Neuronal stem cell (in vitro differentiated cells): ENCODE results near the gene CLDN14.

Source experiments
- DNase-seq: peaks from one replicate; pipeline ENCODE4 v3.0.0-alpha.2; 2013; ENCODE audit warnings: low spot score
- H2AFZ ChIP-seq: one replicate; pipeline ENCODE4 v1.6.1; 2013; ENCODE audit warnings: mild to moderate bottlenecking, low read length, inconsistent platforms
- H2AK5ac ChIP-seq: 2 replicates; pipeline ENCODE4 v1.6.1; 2013; ENCODE audit warnings: low read depth, mild to moderate bottlenecking, inconsistent platforms, low read length, moderate library complexity, mixed read lengths
- H2BK120ac ChIP-seq: 2 replicates; pipeline ENCODE4 v1.6.1; 2013; ENCODE audit warnings: low read depth, mild to moderate bottlenecking, inconsistent platforms, low read length, moderate library complexity, mixed read lengths
- H2BK12ac ChIP-seq: one replicate; pipeline ENCODE4 v1.6.1; 2013; ENCODE audit warnings: low read length, inconsistent platforms
- H2BK15ac ChIP-seq: 2 replicates; pipeline ENCODE4 v1.6.1; 2013; ENCODE audit warnings: mild to moderate bottlenecking, low read length, inconsistent platforms, mixed read lengths
- H2BK5ac ChIP-seq: one replicate; pipeline ENCODE4 v1.6.1; 2013; ENCODE audit warnings: inconsistent platforms, mild to moderate bottlenecking, low read length, moderate library complexity
- H3K14ac ChIP-seq: one replicate; pipeline ENCODE4 v1.6.1; 2013; ENCODE audit warnings: low read length, inconsistent platforms
- H3K18ac ChIP-seq: 2 replicates; pipeline ENCODE4 v1.6.1; 2013; ENCODE audit warnings: low read length, inconsistent platforms
- H3K23ac ChIP-seq: 2 replicates; pipeline ENCODE4 v1.6.1; 2013; ENCODE audit warnings: low read depth, mild to moderate bottlenecking, mixed read lengths, low read length, inconsistent platforms; ENCODE audit not compliant: poor library complexity
- H3K27ac ChIP-seq: replicated peaks from 3 replicates; pipeline ENCODE4 v1.5.1; 2013; ENCODE audit warnings: low read length, inconsistent platforms
- H3K27me3 ChIP-seq, 3 experiments: 2 replicates each; pipeline ENCODE4 v1.6.1; 2013; ENCODE audit warnings: low read length in 3 of 3, mild to moderate bottlenecking in 2 of 3, inconsistent platforms in 1 of 3, low read depth in 1 of 3, mixed read lengths in 1 of 3, moderate library complexity in 1 of 3; ENCODE audit not compliant: control insufficient read depth in 3 of 3, insufficient read depth in 3 of 3
- H3K36me3 ChIP-seq, 2 donors: replicated peaks in 1 of 2; 2 replicates each; pipeline ENCODE4 v1.6.1; 2013; ENCODE audit warnings: low read length in 2 of 2; ENCODE audit not compliant: control insufficient read depth in 2 of 2, insufficient read depth in 2 of 2
- H3K4ac ChIP-seq: 2 replicates; pipeline ENCODE4 v1.6.1; 2013; ENCODE audit warnings: inconsistent platforms, mild to moderate bottlenecking, low read length, moderate library complexity
- H3K4me1 ChIP-seq, 2 donors: 1 replicate in 1 of 2; 2 replicates in 1 of 2; pipeline ENCODE4 v1.6.1; 2013; ENCODE audit warnings: low read length in 2 of 2, low read depth in 1 of 2; ENCODE audit not compliant: control insufficient read depth in 2 of 2, insufficient read depth in 1 of 2
- H3K4me2 ChIP-seq: one replicate; pipeline ENCODE4 v1.6.1; 2013; ENCODE audit warnings: mild to moderate bottlenecking, low read length, inconsistent platforms; ENCODE audit not compliant: insufficient read depth, poor library complexity, severe bottlenecking
- H3K4me3 ChIP-seq, 2 donors: 2 replicates each; pipeline ENCODE4 v1.5.1; 2013; ENCODE audit warnings: low read length in 2 of 2, mild to moderate bottlenecking in 2 of 2, inconsistent platforms in 1 of 2, moderate library complexity in 1 of 2
- H3K79me1 ChIP-seq: one replicate; pipeline ENCODE4 v1.6.1; 2013; ENCODE audit warnings: low read depth, mild to moderate bottlenecking, inconsistent platforms, low read length, moderate library complexity
- H3K9ac ChIP-seq: one replicate; pipeline ENCODE4 v1.6.1; 2013; ENCODE audit warnings: mild to moderate bottlenecking, low read depth, low read length, inconsistent platforms; ENCODE audit not compliant: poor library complexity
- H3K9me3 ChIP-seq, 2 donors: replicated peaks in 1 of 2; 2 replicates each; pipeline versions ENCODE3 to v1.6.1; 2013; ENCODE audit warnings: low read length in 2 of 2, mild to moderate bottlenecking in 2 of 2, inconsistent platforms in 1 of 2, low read depth in 1 of 2, mixed read lengths in 1 of 2, moderate library complexity in 1 of 2; ENCODE audit not compliant: control insufficient read depth in 2 of 2, insufficient read depth in 1 of 2
- H4K8ac ChIP-seq: one replicate; pipeline ENCODE4 v1.6.1; 2013; ENCODE audit warnings: low read depth, mild to moderate bottlenecking, inconsistent platforms, low read length, moderate library complexity
- H4K91ac ChIP-seq: one replicate; pipeline ENCODE4 v1.6.1; 2013; ENCODE audit warnings: low read length, low read depth, mild to moderate bottlenecking, inconsistent platforms; ENCODE audit not compliant: poor library complexity
- WGBS, 2 donors: extraction: QIAGEN DNeasy Blood & Tissue Kit; methylation state at CpG; one replicate each; pipeline ENCODE4 v1.1.7; 2013; ENCODE audit warnings: missing lambda C conversion rate in 2 of 2, mixed read lengths in 1 of 2; ENCODE audit not compliant: insufficient read length in 2 of 2, insufficient replicate concordance in 1 of 2; ENCODE audit errors: extremely low coverage in 2 of 2; 5-methylcytosine and 5-hydroxymethylcytosine counted together

CLDN14 gene

DNA sequence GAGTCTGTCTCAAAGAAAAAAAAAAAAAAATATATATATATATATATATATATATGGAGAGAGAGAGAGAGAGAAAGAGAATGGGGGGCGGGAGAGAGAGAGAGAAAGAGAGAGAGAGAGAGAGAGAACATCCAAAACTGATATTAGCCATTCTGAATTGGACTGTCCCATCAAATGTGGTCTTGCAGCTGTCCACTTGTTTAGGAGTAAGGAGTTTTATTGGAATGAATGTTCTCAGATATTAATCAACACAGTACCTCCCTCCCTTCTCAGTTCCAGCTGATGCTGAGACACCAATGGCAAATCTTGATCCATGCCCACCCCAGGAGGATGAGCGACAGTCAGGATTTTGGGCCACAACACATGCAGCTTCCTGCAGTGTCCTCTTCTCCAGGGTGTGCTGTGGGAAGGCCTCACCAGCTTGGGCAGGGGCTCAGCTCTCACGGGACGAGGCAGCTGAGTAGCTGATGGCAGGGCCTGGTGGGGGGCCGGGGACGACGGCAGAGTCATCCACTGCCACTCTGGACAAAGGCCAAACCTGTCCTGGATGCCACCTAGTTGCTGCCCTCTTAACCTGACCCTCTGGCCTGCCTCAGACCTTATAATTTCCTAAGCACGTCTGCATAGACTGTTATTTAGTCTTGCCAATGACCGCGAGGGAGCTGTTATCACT lies 9.3 kb upstream of the CLDN14 start:
- WGBS, 2 donors, result no CpG with 5 or more reads among the region's 10 CpGs
- no peak overlapping the region for H2BK120ac ChIP-seq
- no peak overlapping the region for H2BK12ac ChIP-seq
- no peak overlapping the region for H4K91ac ChIP-seq
- no peaks in the 10 kb centered on the region for H3K79me1 ChIP-seq
- peaks cover 0 to under 1% (median 0%) of the 10 kb centered on the region in 3 experiments for H3K27me3 ChIP-seq
- no peak overlapping the region for H3K9ac ChIP-seq
- H3K4me1 ChIP-seq, result peaks cover 4 to 5% of the 10 kb centered on the region in 2 donors
- no peak overlapping the region for H2BK5ac ChIP-seq
- no peak overlapping the region for H3K4ac ChIP-seq
- peak overlapping the region; percentile 22 for H3K14ac ChIP-seq
- H2AK5ac ChIP-seq, result no peak overlapping the region
- no peaks in the 10 kb centered on the region for H3K36me3 ChIP-seq
- H4K8ac ChIP-seq, result no peak overlapping the region
- H3K27ac ChIP-seq, result no peak overlapping the region
- H2AFZ ChIP-seq, result no peak overlapping the region
- H3K9me3 ChIP-seq, result no peaks in the 10 kb centered on the region
- no peak overlapping the region for H3K4me2 ChIP-seq
- no peak for DNase-seq
- no peak overlapping the region for H3K18ac ChIP-seq
- no peak overlapping the region for H2BK15ac ChIP-seq
- peak overlapping the region in 1 of 2 donors; percentile 20 for H3K4me3 ChIP-seq
- H3K23ac ChIP-seq, result no peak overlapping the region

- no peak overlapping the region for H3K27ac ChIP-seq
- no peak overlapping the region for H3K4me3 ChIP-seq
- no peak overlapping the region for H2BK12ac ChIP-seq
- H4K8ac ChIP-seq, result no peak overlapping the region
- no peak overlapping the region for H3K18ac ChIP-seq
- no peak overlapping the region for H2AFZ ChIP-seq
- H2AK5ac ChIP-seq, result no peak overlapping the region
- no peak overlapping the region for H2BK15ac ChIP-seq
- no peak overlapping the region for H2BK120ac ChIP-seq
- H3K4ac ChIP-seq, result no peak overlapping the region
- H3K79me1 ChIP-seq, result no peaks in the 10 kb centered on the region
- H3K23ac ChIP-seq, result no peak overlapping the region
- no peak overlapping the region for H2BK5ac ChIP-seq
- no peaks in the 10 kb centered on the region for H3K27me3 ChIP-seq
- H3K4me2 ChIP-seq, result no peak overlapping the region
- WGBS, 2 donors, result no CpG with 5 or more reads among the region's 6 CpGs
- H3K36me3 ChIP-seq, result no peaks in the 10 kb centered on the region
- no peak overlapping the region for H3K14ac ChIP-seq
- peaks cover 4 to 5% of the 10 kb centered on the region in 2 donors for H3K4me1 ChIP-seq
- no peak for DNase-seq
- no peak overlapping the region for H4K91ac ChIP-seq
- H3K9ac ChIP-seq, result no peak overlapping the region
- no peaks in the 10 kb centered on the region for H3K9me3 ChIP-seq
These were observed 7.9 kb upstream of the CLDN14 start for GRCh38 chr21:36487641-36488307.

DNA sequence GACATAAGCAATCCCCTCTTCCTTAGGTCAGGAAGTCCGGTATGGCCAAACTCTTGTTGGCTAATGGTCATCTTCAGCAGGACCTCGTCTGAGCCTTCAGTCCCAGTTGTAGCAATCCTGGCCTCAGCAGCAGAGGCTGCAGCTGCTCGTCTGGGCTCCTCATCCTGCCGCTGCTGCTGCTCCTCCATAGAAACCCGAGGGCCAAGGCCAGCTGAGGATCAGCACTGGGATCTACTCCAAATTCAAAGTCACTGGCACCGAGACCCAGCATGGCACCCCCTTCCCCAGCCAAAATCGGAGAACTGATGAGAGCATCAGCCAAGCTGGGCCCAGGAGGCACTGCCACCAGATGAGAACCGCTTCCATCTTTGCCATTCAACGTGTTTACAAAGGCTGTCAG lies 6.3 kb upstream of the CLDN14 start:
- Histone ChIP-seq H3K9me3 (no peaks in the 10 kb centered on the region), H3K14ac (no peak overlapping the region), H3K4me2 (no peak overlapping the region), H3K79me1 (no peaks in the 10 kb centered on the region), H2BK5ac (no peak overlapping the region), H2AFZ (no peak overlapping the region), H2BK120ac (no peak overlapping the region), H2BK12ac (no peak overlapping the region), H4K8ac (no peak overlapping the region), H3K36me3 (no peaks in the 10 kb centered on the region), H3K27ac (no peak overlapping the region), H3K18ac (no peak overlapping the region), H2BK15ac (no peak overlapping the region), H4K91ac (no peak overlapping the region), H3K27me3 (peaks cover 0 to 5% (median 0%) of the 10 kb centered on the region in 3 experiments), H3K23ac (no peak overlapping the region), H3K4me1 (peaks cover 3% of the 10 kb centered on the region in 2 donors), H3K4ac (no peak overlapping the region), H2AK5ac (no peak overlapping the region), H3K9ac (no peak overlapping the region), H3K4me3 (no peak overlapping the region)
- DNase-seq, result no peak
- WGBS, 2 donors, result no CpG with 5 or more reads among the region's 9 CpGs

DNA sequence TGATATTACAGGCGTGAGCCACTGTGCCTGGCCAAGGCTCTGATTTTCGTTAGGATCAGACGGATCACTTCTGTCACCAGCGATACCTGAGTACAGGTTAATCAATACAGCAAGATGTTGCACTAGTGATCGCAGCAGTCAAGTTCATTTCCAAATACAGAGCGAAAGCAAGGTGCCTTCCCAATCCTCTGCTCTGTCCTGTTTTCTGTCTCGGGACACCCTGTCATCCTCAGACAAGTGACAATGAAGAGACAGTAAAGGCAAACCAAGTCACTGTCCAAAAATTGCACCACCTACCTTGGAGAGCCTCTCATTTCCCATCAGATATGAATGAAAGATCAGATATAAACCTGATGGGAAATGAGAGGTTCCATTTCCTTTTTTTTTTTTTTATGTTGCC lies 5.6 kb upstream of the CLDN14 start:
- DNase-seq, result no peak
- Histone ChIP-seq H2BK120ac (no peak overlapping the region), H3K27me3 (peaks cover 0 to 5% (median 0%) of the 10 kb centered on the region in 3 experiments), H3K4me3 (no peak overlapping the region), H3K36me3 (no peaks in the 10 kb centered on the region), H2BK5ac (no peak overlapping the region), H2AFZ (no peak overlapping the region), H3K79me1 (no peaks in the 10 kb centered on the region), H4K91ac (no peak overlapping the region), H2BK12ac (no peak overlapping the region), H4K8ac (no peak overlapping the region), H3K27ac (no peak overlapping the region), H2BK15ac (no peak overlapping the region), H3K18ac (no peak overlapping the region), H3K4me2 (no peak overlapping the region), H3K9me3 (no peaks in the 10 kb centered on the region), H2AK5ac (no peak overlapping the region), H3K4me1 (no peaks in the 10 kb centered on the region), H3K14ac (no peak overlapping the region), H3K4ac (no peak overlapping the region), H3K23ac (no peak overlapping the region), H3K9ac (no peak overlapping the region)
- no CpG with 5 or more reads among the region's 7 CpGs for WGBS, 2 donors
